H9 (cell line): Measurements from ENCODE around the gene TCF7L1. TPM values are rescaled to one million over a fixed set of nuclear protein-coding genes. Genes with fewer than 3 reads are reported as not detected.

Experiments
- DNase-seq: peaks from one replicate; pipeline ENCODE4 v3.0.0-alpha.2; 2017
- H2AFZ ChIP-seq: one replicate; pipeline ENCODE4 v1.6.1; 2013; ENCODE audit warnings: mild to moderate bottlenecking, low read length, control low read depth, moderate library complexity
- H2AK5ac ChIP-seq: 2 replicates; pipeline ENCODE4 v1.6.1; 2013; ENCODE audit warnings: low read length, control low read depth, mixed read lengths; ENCODE audit not compliant: insufficient read length
- H2BK120ac ChIP-seq: one replicate; pipeline ENCODE4 v1.6.1; 2013; ENCODE audit warnings: low read depth, mild to moderate bottlenecking, low read length, control low read depth, inconsistent platforms; ENCODE audit not compliant: poor library complexity, severe bottlenecking
- H2BK12ac ChIP-seq: 2 replicates; pipeline ENCODE4 v1.6.1; 2013; ENCODE audit warnings: low read length, control low read depth, mixed read lengths, low read depth; ENCODE audit not compliant: insufficient read length
- H2BK15ac ChIP-seq: 2 replicates; pipeline ENCODE4 v1.6.1; 2013; ENCODE audit warnings: low read depth, low read length, control low read depth
- H2BK20ac ChIP-seq: one replicate; pipeline ENCODE4 v1.6.1; 2013; ENCODE audit warnings: low read depth, mild to moderate bottlenecking, low read length, control low read depth, inconsistent platforms; ENCODE audit not compliant: poor library complexity, severe bottlenecking
- H2BK5ac ChIP-seq: 2 replicates; pipeline ENCODE4 v1.6.1; 2013; ENCODE audit warnings: low read length, control low read depth, mixed read lengths; ENCODE audit not compliant: insufficient read length
- H3K14ac ChIP-seq: 2 replicates; pipeline ENCODE4 v1.6.1; 2013; ENCODE audit warnings: low read length, control low read depth; ENCODE audit not compliant: insufficient read depth
- H3K18ac ChIP-seq: 2 replicates; pipeline ENCODE4 v1.6.1; 2013; ENCODE audit warnings: low read depth, mild to moderate bottlenecking, mixed read lengths, low read length, control low read depth; ENCODE audit not compliant: insufficient read length
- H3K23ac ChIP-seq: 2 replicates; pipeline ENCODE4 v1.6.1; 2013; ENCODE audit warnings: low read length, control low read depth, mixed read lengths, low read depth; ENCODE audit not compliant: insufficient read length
- H3K23me2 ChIP-seq: 2 replicates; pipeline ENCODE4 v1.6.1; 2013; ENCODE audit warnings: low read depth, mild to moderate bottlenecking, mixed read lengths, low read length, control low read depth; ENCODE audit not compliant: insufficient read length, poor library complexity, severe bottlenecking
- H3K27ac ChIP-seq: 2 replicates; pipeline ENCODE4 v1.5.1; 2013; ENCODE audit warnings: low read length, control low read depth, mixed read lengths, low read depth; ENCODE audit not compliant: insufficient read length
- H3K27me3 ChIP-seq: 2 replicates; pipeline ENCODE4 v1.6.1; 2013; ENCODE audit warnings: low read length, control low read depth, inconsistent platforms; ENCODE audit not compliant: insufficient read depth
- H3K4ac ChIP-seq: 2 replicates; pipeline ENCODE4 v1.6.1; 2013; ENCODE audit warnings: low read depth, mild to moderate bottlenecking, control low read depth, inconsistent platforms, low read length, moderate library complexity
- H3K4me1 ChIP-seq: 2 replicates; pipeline ENCODE4 v1.6.1; 2013; ENCODE audit warnings: low read length, control low read depth, inconsistent platforms; ENCODE audit not compliant: insufficient read depth
- H3K4me2 ChIP-seq: 2 replicates; pipeline ENCODE4 v1.6.1; 2013; ENCODE audit warnings: low read length, control low read depth, mixed read lengths; ENCODE audit not compliant: insufficient read length, insufficient read depth
- H3K56ac ChIP-seq: 2 replicates; pipeline ENCODE4 v1.6.1; 2013; ENCODE audit warnings: low read depth, mild to moderate bottlenecking, mixed read lengths, low read length, control low read depth; ENCODE audit not compliant: insufficient read length
- H3K79me1 ChIP-seq: 2 replicates; pipeline ENCODE4 v1.6.1; 2013; ENCODE audit warnings: low read depth, mild to moderate bottlenecking, moderate library complexity, low read length, control low read depth, inconsistent platforms; ENCODE audit not compliant: insufficient read depth, poor library complexity, severe bottlenecking
- H3K79me2 ChIP-seq: 2 replicates; pipeline ENCODE4 v1.6.1; 2013; ENCODE audit warnings: low read length, control low read depth, inconsistent platforms; ENCODE audit not compliant: insufficient read depth
- H3K9ac ChIP-seq: 2 replicates; pipeline ENCODE4 v1.6.1; 2013; ENCODE audit warnings: low read length, control low read depth, mixed read lengths; ENCODE audit not compliant: insufficient read length; ENCODE audit errors: extremely low read depth
- H3K9me3 ChIP-seq: one replicate; pipeline ENCODE4 v1.6.1; 2013; ENCODE audit warnings: low read depth, low read length, inconsistent platforms; ENCODE audit not compliant: control insufficient read depth
- H3T11ph ChIP-seq: one replicate; pipeline ENCODE4 v1.6.1; 2013; ENCODE audit warnings: mild to moderate bottlenecking, low read length, control low read depth, inconsistent platforms
- H4K20me1 ChIP-seq: one replicate; pipeline ENCODE4 v1.6.1; 2013; ENCODE audit not compliant: control insufficient read depth, insufficient read length, insufficient read depth
- H4K5ac ChIP-seq: 2 replicates; pipeline ENCODE4 v1.6.1; 2013; ENCODE audit warnings: low read depth, mild to moderate bottlenecking, mixed read lengths, low read length, control low read depth; ENCODE audit not compliant: insufficient read length
- H4K8ac ChIP-seq: replicated peaks from 2 replicates; pipeline ENCODE4 v1.6.1; 2013; ENCODE audit warnings: low read length, control low read depth, mixed read lengths, low read depth; ENCODE audit not compliant: insufficient read length
- H4K91ac ChIP-seq: 2 replicates; pipeline ENCODE4 v1.6.1; 2013; ENCODE audit warnings: low read depth, mild to moderate bottlenecking, moderate library complexity, mixed read lengths, low read length, control low read depth; ENCODE audit not compliant: insufficient read length
- H3K27ac Mint-ChIP-seq, 3 experiments: 2 replicates in 2 of 3; 3 replicates in 1 of 3; pipeline ENCODE4 v1.8.0; 2020 to 2021; ENCODE audit warnings: mixed read lengths in 3 of 3, mild to moderate bottlenecking in 1 of 3, moderate library complexity in 1 of 3
- H3K27me3 Mint-ChIP-seq: 2 replicates; pipeline ENCODE4 v1.8.0; 2021; ENCODE audit warnings: low read depth, mild to moderate bottlenecking, moderate library complexity, mixed read lengths
- H3K36me3 Mint-ChIP-seq, 3 experiments: 2 replicates in 2 of 3; 3 replicates in 1 of 3; pipeline ENCODE4 v1.8.0; 2020 to 2021; ENCODE audit warnings: low read depth in 3 of 3, mixed read lengths in 3 of 3; ENCODE audit not compliant: insufficient read depth in 1 of 3
- H3K4me1 Mint-ChIP-seq, 2 experiments: 2 replicates each; pipeline ENCODE4 v1.8.0; 2020; ENCODE audit warnings: mixed read lengths in 2 of 2
- H3K4me3 Mint-ChIP-seq, 2 experiments: 2 replicates in 1 of 2; 3 replicates in 1 of 2; pipeline ENCODE4 v1.8.0; 2020 to 2021; ENCODE audit warnings: mild to moderate bottlenecking in 2 of 2, mixed read lengths in 2 of 2, moderate library complexity in 1 of 2
- H3K9me3 Mint-ChIP-seq, 2 experiments: 2 replicates in 1 of 2; 3 replicates in 1 of 2; pipeline ENCODE4 v1.8.0; 2020; ENCODE audit warnings: mild to moderate bottlenecking in 2 of 2, mixed read lengths in 2 of 2, moderate library complexity in 1 of 2
- CTCF ChIP-seq: fragments of 200-600 bp; sonication (generic); conservative IDR thresholded peaks from 3 replicates; pipeline ENCODE4 v1.8.0; 2021; ENCODE audit warnings: antibody characterized with exemption, mild to moderate bottlenecking
- WGBS: extraction: QIAGEN DNeasy Blood & Tissue Kit; methylation state at CpG from one replicate; pipeline ENCODE4 v1.1.7; 2013; ENCODE audit warnings: missing lambda C conversion rate, low lambda C conversion rate, mixed read lengths; ENCODE audit not compliant: insufficient read length; ENCODE audit errors: extremely low coverage; 5-methylcytosine and 5-hydroxymethylcytosine counted together
- total RNA-seq: library from RNA; stranded (reverse); gene quantifications from 2 replicates; pipeline ENCODE4 v1.2.1, GENCODE V29; 2021

TCF7L1 gene
- total RNA-seq, 1 experiment from 2014 or later = 112 TPM

GRCh38 chr2:85160966-85161960, 28.1 kb downstream of the TCF7L1 start:
- no peak overlapping the region for H3K4me2 ChIP-seq
- H3K4me1 ChIP-seq = peaks cover 21% of the 10 kb centered on the region
- no peak overlapping the region for H4K91ac ChIP-seq
- no peaks in the 10 kb centered on the region for H3K23me2 ChIP-seq
- no CpG with 5 or more reads among the region's 18 CpGs for WGBS
- H2BK120ac ChIP-seq = no peak overlapping the region
- H2BK15ac ChIP-seq = no peak overlapping the region
- H3K27ac Mint-ChIP-seq = peak overlapping the region; percentile 44 to 94 (median 79)
- no peak overlapping the region for H2AFZ ChIP-seq
- no peak overlapping the region for H2AK5ac ChIP-seq
- peak overlapping the region in 1 of 2 experiments; percentile 39; a peak in 3 of 5 replicates for H3K4me3 Mint-ChIP-seq
- H3T11ph ChIP-seq = no peak overlapping the region
- H3K27me3 Mint-ChIP-seq = no peaks in the 10 kb centered on the region
- H3K79me1 ChIP-seq = peaks cover 18% of the 10 kb centered on the region
- no peak overlapping the region for H2BK20ac ChIP-seq
- no peak overlapping the region for H2BK5ac ChIP-seq
- no peaks in the 10 kb centered on the region for H3K9me3 ChIP-seq
- no peak overlapping the region for H3K14ac ChIP-seq
- H4K8ac ChIP-seq = no peak overlapping the region
- TF ChIP-seq CTCF = no peak
- H3K56ac ChIP-seq = no peak overlapping the region
- no peak overlapping the region for H2BK12ac ChIP-seq
- H4K20me1 ChIP-seq = no peaks in the 10 kb centered on the region
- H3K36me3 Mint-ChIP-seq = peaks cover 4 to 10% (median 4%) of the 10 kb centered on the region in 3 experiments; a peak in 5 of 7 replicates
- H3K4ac ChIP-seq = no peak overlapping the region
- no peak overlapping the region for H4K5ac ChIP-seq
- no peak overlapping the region for H3K18ac ChIP-seq
- DNase-seq = no peak
- no peaks in the 10 kb centered on the region for H3K27me3 ChIP-seq
- peaks cover 82 to 87% of the 10 kb centered on the region in 2 experiments for H3K4me1 Mint-ChIP-seq
- no peak overlapping the region for H3K9ac ChIP-seq
- no peak overlapping the region for H3K23ac ChIP-seq
- no peaks in the 10 kb centered on the region for H3K9me3 Mint-ChIP-seq
- H3K27ac ChIP-seq = no peak overlapping the region
- H3K79me2 ChIP-seq = peaks cover 74% of the 10 kb centered on the region; the same call in 1 of the 2 replicates
